Right atrium auricular region (tissue), 2 donors: ENCODE results near the gene ZNF341. TPM values are rescaled to one million over a fixed set of nuclear protein-coding genes. Genes with fewer than 3 reads are reported as not detected.

ENCODE experiments used
- DNase-seq: peaks from one replicate; pipeline ENCODE4 v3.0.0-alpha.2; 2019; ENCODE audit warnings: low spot score
- H3K27ac ChIP-seq, 2 donors: fragments of 200-600 bp; sonication (generic); 1 replicate in 1 of 2; 2 replicates in 1 of 2; pipeline ENCODE4 v1.5.1; 2016 to 2019
- H3K27me3 ChIP-seq, 2 donors: fragments of 200-600 bp; sonication (generic); one replicate each; pipeline versions ENCODE4 v1.5.1 to v1.6.0; 2017 to 2019
- H3K36me3 ChIP-seq: fragments of 200-600 bp; sonication (generic); one replicate; pipeline ENCODE4 v1.5.1; 2016
- H3K4me1 ChIP-seq, 2 donors: fragments of 200-600 bp; sonication (generic); one replicate each; pipeline versions ENCODE4 v1.5.1 to v1.6.0; 2017 to 2019
- H3K4me3 ChIP-seq, 2 donors: fragments of 200-600 bp; sonication (generic); 1 replicate in 1 of 2; 2 replicates in 1 of 2; pipeline ENCODE4 v1.5.1; 2017 to 2019; ENCODE audit warnings: mild to moderate bottlenecking in 1 of 2, moderate library complexity in 1 of 2
- H3K9me3 ChIP-seq, 2 donors: fragments of 200-600 bp; sonication (generic); one replicate each; pipeline ENCODE4 v1.5.1; 2019
- CTCF ChIP-seq, 2 donors: fragments of 200-600 bp; sonication (generic); IDR thresholded peaks; one replicate each; pipeline ENCODE4 v1.5.1; 2019; ENCODE audit warnings: antibody characterized with exemption in 2 of 2
- total RNA-seq, 2 donors: library from RNA; depleted of rRNA; stranded (reverse); fragments of >200 nt; gene quantifications; one replicate each; pipeline ENCODE4 v1.1.0, GENCODE V29; 2016

Gene ZNF341
- total RNA-seq, 2 donors from 2014 or later, result 1.0 to 1.8 TPM

GRCh38 chr20:33740189-33740588, 8.4 kb downstream of the ZNF341 start:
- Histone ChIP-seq H3K36me3 (no peaks in the 10 kb centered on the region), H3K4me1 (no peaks in the 10 kb centered on the region), H3K27me3 (no peaks in the 10 kb centered on the region), H3K9me3 (peaks cover 9 to 23% of the 10 kb centered on the region in 2 donors), H3K4me3 (no peak overlapping the region), H3K27ac (no peak overlapping the region)
- TF ChIP-seq CTCF (IDR thresholded peaks at IDR 0.05), result no peak
- DNase-seq, result no peak

- H3K4me1 ChIP-seq, result no peaks in the 10 kb centered on the region
- no peaks in the 10 kb centered on the region for H3K36me3 ChIP-seq
- TF ChIP-seq CTCF (IDR thresholded peaks at IDR 0.05), result no peak
- no peak overlapping the region for H3K27ac ChIP-seq
- no peak for DNase-seq
- no peaks in the 10 kb centered on the region for H3K27me3 ChIP-seq
- H3K9me3 ChIP-seq, result no peaks in the 10 kb centered on the region
- H3K4me3 ChIP-seq, result no peak overlapping the region
These were observed 12.4 kb downstream of the ZNF341 start for GRCh38 chr20:33744181-33744580.

GRCh38 chr20:33744773-33745385, 13.1 kb downstream of the ZNF341 start:
- no peaks in the 10 kb centered on the region for H3K36me3 ChIP-seq
- H3K4me1 ChIP-seq, result no peaks in the 10 kb centered on the region
- no peak for TF ChIP-seq CTCF (IDR thresholded peaks at IDR 0.05)
- DNase-seq, result no peak
- H3K27me3 ChIP-seq, result no peaks in the 10 kb centered on the region
- H3K27ac ChIP-seq, result no peak overlapping the region
- H3K9me3 ChIP-seq, result no peaks in the 10 kb centered on the region
- no peak overlapping the region for H3K4me3 ChIP-seq

GRCh38 chr20:33746325-33746998, 14.7 kb downstream of the ZNF341 start:
- no peak overlapping the region for H3K27ac ChIP-seq
- no peak for DNase-seq
- no peaks in the 10 kb centered on the region for H3K4me1 ChIP-seq
- TF ChIP-seq CTCF (IDR thresholded peaks at IDR 0.05), result no peak
- peaks cover 4% of the 10 kb centered on the region for H3K36me3 ChIP-seq
- H3K27me3 ChIP-seq, result no peaks in the 10 kb centered on the region
- H3K9me3 ChIP-seq, result no peaks in the 10 kb centered on the region
- H3K4me3 ChIP-seq, result no peak overlapping the region

- H3K27ac ChIP-seq, result no peak overlapping the region
- H3K27me3 ChIP-seq, result no peaks in the 10 kb centered on the region
- no peaks in the 10 kb centered on the region for H3K4me1 ChIP-seq
- TF ChIP-seq CTCF (IDR thresholded peaks at IDR 0.05), result no peak
- no peak overlapping the region for H3K4me3 ChIP-seq
- H3K9me3 ChIP-seq, result no peaks in the 10 kb centered on the region
- H3K36me3 ChIP-seq, result peaks cover 22% of the 10 kb centered on the region
- no peak for DNase-seq
These were observed 20.0 kb downstream of the ZNF341 start for GRCh38 chr20:33751775-33752174.
